Body of pancreas (tissue), 4 donors: ENCODE data around the gene CHD6. TPM values are rescaled to one million over a fixed set of nuclear protein-coding genes. Genes with fewer than 3 reads are reported as not detected.

Experiments used
- ATAC-seq: fragments of 150-250 bp; one replicate; pipeline ENCODE4 v1.9.1; 2016
- DNase-seq, 4 donors: peaks; one replicate each; pipeline ENCODE4 v3.0.0-alpha.2; 2019
- H3K27ac ChIP-seq, 4 donors: fragments of 200-600 bp; sonication (generic); 1 replicate in 3 of 4; 2 replicates in 1 of 4; pipeline versions ENCODE4 v1.5.1 to v1.6.1; 2016 to 2019; ENCODE audit warnings: mild to moderate bottlenecking in 1 of 4, mixed read lengths in 1 of 4, moderate library complexity in 1 of 4
- H3K27me3 ChIP-seq, 2 donors: fragments of 200-600 bp; sonication (generic); one replicate each; pipeline ENCODE4 v1.6.0; 2016; ENCODE audit warnings: mild to moderate bottlenecking in 1 of 2
- H3K36me3 ChIP-seq, 2 donors: fragments of 200-600 bp; sonication (generic); replicated peaks in 1 of 2; 2 replicates each; pipeline ENCODE4 v1.5.1; 2016; ENCODE audit warnings: low read depth in 2 of 2; ENCODE audit not compliant: insufficient read depth in 1 of 2
- H3K4me1 ChIP-seq: fragments of 200-600 bp; sonication (generic); one replicate; pipeline ENCODE4 v1.6.0; 2016
- H3K4me3 ChIP-seq, 2 donors: fragments of 200-600 bp; sonication (generic); 1 replicate in 1 of 2; 2 replicates in 1 of 2; pipeline ENCODE4 v1.5.1; 2016 to 2019
- H3K9me3 ChIP-seq, 3 donors: fragments of 200-600 bp; sonication (generic); 1 replicate in 2 of 3; 2 replicates in 1 of 3; pipeline ENCODE4 v1.5.1; 2016
- CTCF ChIP-seq, 7 experiments: fragments of 450-650 bp in 4 of 7; fragments of 200-600 bp in 3 of 7; sonication (generic) in 3 of 7; IDR thresholded peaks; one replicate each; pipeline ENCODE4 v1.5.1; 2016 to 2019; ENCODE audit warnings: antibody characterized with exemption in 7 of 7
- POLR2A ChIP-seq, 3 donors: fragments of 450-650 bp; IDR thresholded peaks; one replicate each; pipeline ENCODE4 v1.6.1; 2016; ENCODE audit warnings: antibody characterized with exemption in 3 of 3, mild to moderate bottlenecking in 2 of 3
- WGBS, 2 donors: methylation state at CpG; one replicate each; pipeline ENCODE4 v1.1.5; 2017; 5-methylcytosine and 5-hydroxymethylcytosine counted together
- intact Hi-C: fragments of 100-400 bp; cut with DNase I; formaldehyde crosslinking; loops from one replicate; pipeline ENCODE4 v1.15.1; 2023
- total RNA-seq, 2 donors: library from RNA; depleted of rRNA; stranded (reverse); fragments of >200 nt; gene quantifications; one replicate each; pipeline ENCODE4 v1.1.0, GENCODE V29; 2016

Gene CHD6
- total RNA-seq, 2 donors from 2014 or later: 21.8 to 43.5 TPM

- DNase-seq (no peak), ATAC-seq (no peak)
- no peaks in the 10 kb centered on the region for H3K27me3 ChIP-seq
- H3K4me3 ChIP-seq: no peak overlapping the region
- H3K9me3 ChIP-seq: peaks cover 0 to 33% (median 0%) of the 10 kb centered on the region in 3 donors
- whole genome bisulfite sequencing, 2 donors: 95 to 98% methylated on average over 6 of the region's 6 CpGs
- intact Hi-C loops: no loop called here
- no peaks in the 10 kb centered on the region for H3K4me1 ChIP-seq
- H3K27ac ChIP-seq: no peak overlapping the region
- H3K36me3 ChIP-seq: no peaks in the 10 kb centered on the region
- TF ChIP-seq POLR2A (IDR thresholded peaks at IDR 0.05) (no peak), CTCF (IDR thresholded peaks at IDR 0.05) (no peak)
Observed at GRCh38 chr20:41598719-41599118, 19.5 kb downstream of the CHD6 start.

GRCh38 chr20:41594514-41595322 lies 23.5 kb downstream of the CHD6 start:
- Histone ChIP-seq H3K4me3 (no peak overlapping the region), H3K36me3 (no peaks in the 10 kb centered on the region), H3K27me3 (no peaks in the 10 kb centered on the region), H3K27ac (no peak overlapping the region), H3K4me1 (no peaks in the 10 kb centered on the region), H3K9me3 (peaks cover 0 to 27% (median 0%) of the 10 kb centered on the region in 3 donors)
- TF ChIP-seq POLR2A (IDR thresholded peaks at IDR 0.05) (no peak), CTCF (IDR thresholded peaks at IDR 0.05) (no peak)
- WGBS, 2 donors: 77 to 91% methylated on average over 8 of the region's 8 CpGs
- no peak for ATAC-seq
- intact Hi-C loops: no loop called here
- DNase-seq: no peak

DNA sequence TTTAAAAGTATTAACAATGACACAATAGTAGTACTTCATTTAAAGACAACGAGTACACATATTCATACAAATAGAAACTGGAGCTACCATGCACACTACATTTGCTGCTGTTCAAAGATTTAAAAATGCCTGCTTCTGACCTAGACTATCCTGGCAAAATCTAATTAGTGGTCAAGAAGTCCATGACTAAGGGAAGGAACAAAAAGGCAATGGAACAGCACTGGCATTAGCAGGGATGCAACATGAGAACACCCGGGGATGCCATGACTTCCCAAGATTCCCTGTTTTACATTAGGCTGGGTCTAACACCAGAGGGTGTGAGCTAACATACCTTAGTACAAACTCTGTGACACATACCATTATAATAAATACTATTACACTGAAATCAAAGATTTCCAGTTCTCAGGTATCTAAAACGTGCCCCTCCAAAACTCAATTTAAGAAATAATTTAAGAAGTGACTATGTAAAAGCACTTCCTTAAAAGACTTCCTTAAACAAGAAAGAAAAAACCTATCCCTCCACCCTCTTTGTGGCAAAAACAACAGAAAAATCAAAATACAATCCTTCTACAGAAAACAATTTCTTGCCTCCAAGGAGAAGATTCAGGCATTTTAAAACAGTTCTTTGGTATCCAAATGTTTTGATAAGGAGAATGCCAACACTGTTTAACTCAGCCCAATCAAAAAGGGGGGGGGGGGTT lies 25.5 kb downstream of the CHD6 start:
- H3K4me1 ChIP-seq: no peaks in the 10 kb centered on the region
- H3K27ac ChIP-seq: no peak overlapping the region
- no peak for ATAC-seq
- DNase-seq: no peak
- H3K4me3 ChIP-seq: no peak overlapping the region
- no peaks in the 10 kb centered on the region for H3K27me3 ChIP-seq
- H3K36me3 ChIP-seq: no peaks in the 10 kb centered on the region
- TF ChIP-seq CTCF (IDR thresholded peaks at IDR 0.05) (no peak), POLR2A (IDR thresholded peaks at IDR 0.05) (no peak)
- intact Hi-C loops: no loop called here
- WGBS, 2 donors: 81 to 84% methylated on average over 3 of the region's 3 CpGs
- H3K9me3 ChIP-seq: peaks cover 0 to 16% (median 0%) of the 10 kb centered on the region in 3 donors

DNA sequence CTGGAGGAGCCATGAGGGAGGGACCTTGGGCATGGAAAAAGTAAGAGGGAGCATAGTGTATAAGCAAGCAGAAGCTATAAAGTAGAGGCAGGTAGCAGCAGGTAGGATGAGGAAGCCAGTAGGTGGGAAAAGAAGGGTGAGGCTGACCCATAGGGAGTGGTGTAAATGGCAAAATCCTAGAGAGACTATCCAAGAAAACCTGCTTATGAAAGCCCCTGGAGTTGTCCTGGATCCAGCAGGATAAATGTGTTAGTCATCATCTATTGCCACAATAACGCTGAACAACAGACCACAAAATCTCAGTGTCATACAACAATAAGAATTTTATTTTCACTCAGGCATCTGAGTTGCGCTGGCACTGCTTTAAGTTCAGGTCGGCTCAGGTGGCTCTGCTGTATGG lies 30.2 kb downstream of the CHD6 start:
- intact Hi-C loops: no loop called here
- 88 to 97% methylated on average over 3 of the region's 3 CpGs for WGBS, 2 donors
- DNase-seq (no peak), ATAC-seq (no peak)
- Histone ChIP-seq H3K27ac (no peak overlapping the region), H3K36me3 (no peaks in the 10 kb centered on the region), H3K9me3 (peaks cover 0 to 14% (median 0%) of the 10 kb centered on the region in 3 donors), H3K4me1 (no peaks in the 10 kb centered on the region), H3K4me3 (no peak overlapping the region), H3K27me3 (no peaks in the 10 kb centered on the region)
- no peak for TF ChIP-seq POLR2A (IDR thresholded peaks at IDR 0.05)
- no peak for TF ChIP-seq CTCF (IDR thresholded peaks at IDR 0.05)
